B cell (primary cell): Measurements from ENCODE around the gene SMIM26.

Experiments used
- CTCF ChIP-seq: fragments of 200-600 bp; IDR thresholded peaks from one replicate; pipeline ENCODE4 v1.8.0; 2022; ENCODE audit warnings: antibody characterized with exemption, mild to moderate bottlenecking
- EZH2 ChIP-seq: IDR thresholded peaks from 2 replicates; pipeline ENCODE4 v1.6.1; 2012; ENCODE audit warnings: borderline replicate concordance, low read depth, mild to moderate bottlenecking, moderate library complexity, low read length; ENCODE audit not compliant: insufficient read depth, poor library complexity, severe bottlenecking

GRCh38 chr20:18614244-18614643 lies 47.0 kb downstream of the SMIM26 start:
- TF ChIP-seq CTCF (no peak), EZH2 (no peak)
